Inflammatory macrophage (primary cell): Measurements from ENCODE around the gene DTNBP1.
"Not testable (repeated sequence)": the region's sequence is repeated elsewhere in the genome, so short reads cannot be mapped to it uniquely, and the experiment has no call there.

Experiments
- DNase-seq, 2 donors: peaks; one replicate each; pipeline ENCODE4 v3.0.0-alpha.2; 2020 to 2022

DTNBP1 gene

GRCh38 chr6:15666896-15667295 is 4.1 kb upstream of the DTNBP1 start:
- DNase-seq, result not testable (repeated sequence)

GRCh38 chr6:15665237-15665636 is 2.4 kb upstream of the DTNBP1 start:
- no peak for DNase-seq

DNA sequence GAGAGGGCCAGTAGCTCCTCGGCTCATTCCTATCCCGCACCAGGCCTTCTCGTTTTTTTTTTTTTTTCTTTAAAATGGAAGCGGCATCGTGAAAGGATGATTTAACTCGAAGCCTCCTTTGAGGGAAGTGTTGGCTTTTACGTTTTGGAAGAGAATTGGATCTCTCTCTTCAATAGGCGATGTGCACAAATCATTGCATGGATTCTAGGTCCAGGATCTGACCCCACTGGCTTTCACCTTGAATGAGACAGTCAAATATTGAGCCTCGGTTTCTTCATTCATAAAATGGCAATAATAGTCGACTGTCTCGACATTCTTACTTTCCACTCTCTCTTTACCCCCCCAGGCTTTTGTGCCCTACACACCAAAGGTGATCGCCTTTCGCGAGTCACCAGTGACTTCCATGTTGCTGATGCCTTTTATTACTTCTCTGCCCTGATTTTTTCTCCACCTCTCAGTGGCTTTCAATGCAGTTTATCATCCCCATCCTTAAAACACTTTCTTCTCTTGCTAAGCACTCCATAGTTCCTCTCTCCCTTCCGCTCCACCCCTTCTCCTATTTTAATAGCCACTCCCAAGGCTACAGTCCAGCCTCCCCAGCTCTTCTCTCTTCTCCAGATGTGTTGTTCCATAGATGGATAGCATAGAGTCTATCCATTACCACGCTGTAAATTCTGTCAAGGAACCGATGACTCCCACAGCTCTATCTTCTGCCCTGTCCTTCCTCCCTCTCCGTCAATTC is 473 bp upstream of the DTNBP1 start:
- peak; percentile 28 to 34 for DNase-seq

- no peak for DNase-seq
Observed at GRCh38 chr6:15661853-15662325, 939 bp downstream of the DTNBP1 start.

DNA sequence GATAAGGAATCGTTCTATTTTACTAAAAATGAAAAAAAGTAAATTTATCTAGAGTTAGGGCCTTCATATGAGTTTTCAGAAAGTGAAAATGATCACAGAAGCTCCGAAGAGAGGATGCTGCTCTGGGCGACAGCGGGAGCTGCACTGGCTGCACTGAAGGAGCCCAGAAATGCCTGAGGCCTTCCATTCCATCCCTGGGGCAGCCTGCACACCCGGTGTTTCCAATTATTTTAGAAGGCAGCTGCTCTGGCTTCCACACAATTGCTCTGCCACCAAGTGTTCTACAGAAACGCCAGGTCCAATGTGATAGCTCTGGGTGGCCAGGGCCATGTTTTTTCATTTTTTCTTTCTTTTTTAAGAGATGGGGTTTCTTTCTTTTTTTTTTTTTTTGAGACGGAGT is 3.6 kb downstream of the DTNBP1 start:
- DNase-seq, result no peak

DNA sequence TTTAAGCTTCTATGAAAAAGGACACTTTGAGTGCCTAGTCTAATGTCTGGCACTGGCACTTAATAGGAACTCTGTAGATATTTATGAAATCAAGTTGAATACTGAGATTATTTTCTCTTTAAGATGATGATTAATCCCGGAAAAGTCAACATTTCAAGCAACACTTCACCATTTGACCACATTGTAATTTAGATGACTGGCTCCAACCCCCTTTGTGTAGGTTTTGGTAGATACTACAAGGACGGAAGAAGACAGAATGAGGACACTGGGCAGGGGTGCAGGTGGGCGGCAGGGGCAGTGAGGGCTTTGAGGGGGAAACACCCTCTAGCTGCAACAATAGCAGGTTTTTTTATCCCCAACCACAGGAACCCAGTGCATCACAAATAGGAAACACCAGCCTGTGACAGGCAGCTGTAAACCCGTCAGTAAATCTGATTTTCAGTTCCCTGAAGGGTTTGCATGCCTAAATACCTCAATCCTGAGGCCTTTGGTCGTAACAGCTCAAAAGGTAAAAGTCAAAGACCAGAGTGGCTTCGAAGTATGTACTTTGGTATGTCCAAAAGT is 4.6 kb downstream of the DTNBP1 start:
- no peak for DNase-seq

DNA sequence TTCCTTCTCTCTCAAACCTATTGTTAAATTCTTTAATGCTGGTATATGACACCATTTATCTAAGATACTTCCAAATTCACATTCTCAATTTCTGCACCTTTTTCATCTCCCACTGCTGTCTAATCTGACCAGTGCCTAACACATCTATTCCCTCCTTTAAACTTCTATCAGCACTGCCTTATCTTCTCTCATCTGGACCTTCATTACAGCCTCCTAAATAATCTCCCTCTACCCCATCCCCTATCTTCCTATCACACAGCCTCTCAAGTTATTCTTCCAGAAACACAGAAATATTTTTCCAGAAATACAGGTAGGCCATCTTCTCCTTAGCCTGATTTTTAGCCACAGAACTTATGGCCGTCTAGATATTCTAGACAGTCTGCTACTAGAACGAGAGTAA is 5.5 kb downstream of the DTNBP1 start:
- DNase-seq, result no peak

DNA sequence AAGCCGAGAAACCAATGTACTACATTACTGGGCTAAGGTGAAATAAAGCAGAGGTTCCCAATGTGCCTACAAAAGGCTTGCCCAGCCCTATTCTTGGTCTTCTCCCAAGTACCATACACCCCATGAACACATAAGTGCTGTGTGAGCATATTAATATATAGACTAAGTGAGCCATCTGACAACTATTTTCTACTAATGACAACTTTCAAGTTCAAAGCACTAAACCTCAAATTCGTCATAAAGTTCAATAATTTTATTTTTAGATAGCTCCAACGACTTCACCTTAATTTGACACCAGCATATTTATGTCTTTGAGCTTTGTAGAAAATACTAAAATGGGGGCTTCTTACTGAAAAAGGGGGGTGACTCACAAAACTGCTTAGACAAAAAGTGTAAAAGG is 6.7 kb downstream of the DTNBP1 start:
- DNase-seq, result no peak

GRCh38 chr6:15654250-15654649 is 8.6 kb downstream of the DTNBP1 start:
- DNase-seq, result no peak

DNA sequence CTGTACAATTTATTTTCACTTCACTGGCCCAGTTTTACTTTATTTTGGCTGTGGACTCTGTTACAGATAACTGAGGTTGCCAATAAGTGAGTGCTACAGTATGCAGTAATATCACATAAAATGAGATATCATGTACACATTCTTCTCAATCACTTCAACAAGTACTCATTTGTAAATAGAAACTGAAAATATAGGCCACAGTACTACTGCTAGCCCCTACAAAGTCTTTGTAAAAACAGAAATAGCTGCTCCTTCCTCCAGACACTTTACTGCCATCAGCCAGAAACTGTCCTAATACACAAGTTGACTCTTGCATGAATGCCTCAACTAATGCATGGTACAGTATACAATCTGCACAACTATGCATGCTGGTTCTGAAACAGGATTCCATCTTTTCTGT is 9.2 kb downstream of the DTNBP1 start:
- DNase-seq, result no peak

GRCh38 chr6:15650004-15650559 is 12.7 kb downstream of the DTNBP1 start:
- DNase-seq, result not testable (repeated sequence)

GRCh38 chr6:15644904-15645303 is 17.9 kb downstream of the DTNBP1 start:
- DNase-seq, result no peak

DNA sequence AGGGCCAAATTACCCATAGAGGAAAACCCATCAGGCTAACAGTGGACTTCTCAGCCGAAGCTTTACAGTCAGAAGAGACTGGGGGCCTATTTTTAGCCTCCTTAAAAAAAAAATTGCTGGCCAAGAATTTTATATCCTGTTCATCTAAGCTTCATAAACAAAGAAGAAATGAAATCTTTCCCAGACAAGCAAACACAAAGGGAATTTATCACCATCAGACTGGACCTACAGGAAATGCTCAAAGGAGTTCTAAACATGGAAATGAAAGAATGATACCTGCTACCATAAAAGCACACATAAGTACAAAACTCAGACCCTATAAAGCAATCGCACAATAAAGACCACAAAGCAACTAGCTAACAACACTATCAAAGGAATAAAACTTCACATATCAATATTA is 19.3 kb downstream of the DTNBP1 start:
- no peak for DNase-seq

GRCh38 chr6:15642276-15642675 is 20.6 kb downstream of the DTNBP1 start:
- DNase-seq, result peak in 1 of 2 donors; percentile 3

DNA sequence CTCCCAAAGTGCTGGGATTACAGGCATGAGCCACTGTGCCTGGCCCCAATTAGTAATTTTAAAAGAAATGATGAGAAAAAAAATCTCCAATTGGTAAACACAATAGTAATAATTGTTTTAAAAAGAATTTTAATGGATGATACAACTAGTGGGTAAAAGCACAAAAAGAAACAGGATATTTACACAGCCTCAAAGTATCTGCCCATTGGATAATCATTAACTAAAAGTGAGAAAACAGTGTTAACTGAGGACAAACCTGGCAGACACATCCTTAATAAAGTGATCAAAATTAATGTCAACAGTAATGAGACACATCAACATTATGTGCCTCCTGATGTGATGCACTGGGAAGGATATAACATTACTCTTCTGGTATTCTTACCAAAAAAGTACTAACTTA is 24.5 kb downstream of the DTNBP1 start:
- no peak for DNase-seq

DNA sequence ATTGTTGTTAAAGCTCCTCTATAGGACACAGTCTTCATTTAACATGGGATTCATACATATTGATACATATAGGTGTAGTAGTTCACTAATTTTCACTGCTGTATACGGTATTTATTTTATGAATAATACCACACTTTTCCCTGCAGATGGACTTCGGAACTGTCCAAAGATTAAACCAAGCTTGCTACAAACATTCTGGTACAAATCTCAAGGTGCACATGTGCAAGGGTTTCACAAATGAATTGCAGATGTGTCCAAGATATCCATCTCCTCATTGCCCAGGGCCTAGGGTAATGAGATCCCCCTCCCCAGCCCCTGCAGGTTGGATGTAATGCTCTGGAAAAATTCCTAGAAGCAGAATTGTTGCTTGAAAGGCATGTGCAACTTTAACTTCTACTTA is 31.4 kb downstream of the DTNBP1 start:
- no peak for DNase-seq

GRCh38 chr6:15630202-15630601 is 32.6 kb downstream of the DTNBP1 start:
- no peak for DNase-seq

GRCh38 chr6:15629487-15629886 is 33.3 kb downstream of the DTNBP1 start:
- DNase-seq, result no peak

GRCh38 chr6:15628499-15629131 is 34.2 kb downstream of the DTNBP1 start:
- peak; percentile 78 to 82 for DNase-seq

- DNase-seq, result no peak
Observed at GRCh38 chr6:15627821-15628220, 35.0 kb downstream of the DTNBP1 start.

- DNase-seq, result no peak
Observed at GRCh38 chr6:15626878-15627674, 35.8 kb downstream of the DTNBP1 start.

- no peak for DNase-seq
Observed at GRCh38 chr6:15626160-15626559, 36.7 kb downstream of the DTNBP1 start.
